Epithelial cell of alveolus of lung (primary cell): ENCODE data around the gene RASL12. TPM values are rescaled to one million over a fixed set of nuclear protein-coding genes. Genes with fewer than 3 reads are reported as not detected.

Experiments used
- total RNA-seq: library from RNA; depleted of rRNA; stranded (reverse); fragments of >200 nt; gene quantifications from 2 replicates; pipeline ENCODE4 v1.2.1, GENCODE V29; 2015

RASL12 gene
- total RNA-seq: 39.0 and 131 TPM in 2 replicates

GRCh38 chr15:65067645-65068402 lies at the start of gene RASL12:
TSS of gene RASL12 (minus strand) at chr15:65067991. CDS start at chr15:65067835, 156 bp downstream.

GRCh38 chr15:65115086-65115485 lies 47.3 kb upstream of the RASL12 start, which contains the start of gene UBAP1L:
TSS of gene UBAP1L (minus strand) at chr15:65115200. CDS start at chr15:65106215, 8,985 bp downstream.

GRCh38 chr15:65076486-65077290 lies 8.9 kb upstream of the RASL12 start, which contains the start of gene KBTBD13:
TSS of gene KBTBD13 (plus strand) at chr15:65076746. CDS start at chr15:65076816, 70 bp downstream.

GRCh38 chr15:65044724-65045481 lies 22.9 kb downstream of the RASL12 start, which contains the start of gene SLC51B:
TSS of gene SLC51B (plus strand) at chr15:65045387. CDS start at chr15:65050005, 4,618 bp downstream.

GRCh38 chr15:65028921-65029735 lies 38.7 kb downstream of the RASL12 start, which contains the start of gene MTFMT:
TSS of gene MTFMT (minus strand) at chr15:65029639. CDS start at chr15:65029613, 26 bp downstream.

Other genes with a start within 250 kb of the RASL12 start
- 4.5 and 6.2 TPM in 2 replicates for gene PIF1, start 242.3 kb downstream of the RASL12 start, total RNA-seq
- gene PLEKHO2, start 226.1 kb downstream of the RASL12 start, total RNA-seq: 14.1 and 26.0 TPM in 2 replicates
- 1.3 and 8.7 TPM in 2 replicates for gene ANKDD1A, start 156.1 kb downstream of the RASL12 start, total RNA-seq
- gene SPG21, start 78.1 kb downstream of the RASL12 start, total RNA-seq: 74.2 and 78.2 TPM in 2 replicates
- 27.8 and 38.9 TPM in 2 replicates for gene MTFMT, start 38.4 kb downstream of the RASL12 start, total RNA-seq
- gene SLC51B, start 22.6 kb downstream of the RASL12 start, total RNA-seq: 0.65 and 8.3 TPM in 2 replicates
- 0.13 TPM in 1 of 2 replicates, not detected in the other for gene KBTBD13, start 8.8 kb upstream of the RASL12 start, total RNA-seq
- gene UBAP1L, start 47.2 kb upstream of the RASL12 start, total RNA-seq: 0.26 and 2.5 TPM in 2 replicates
- gene PDCD7, start 65.8 kb upstream of the RASL12 start, total RNA-seq: 27.1 and 27.9 TPM in 2 replicates
- 18.5 and 49.7 TPM in 2 replicates for gene CLPX, start 117.4 kb upstream of the RASL12 start, total RNA-seq
- under 0.01 and 0.08 TPM in 2 replicates for gene CILP, start 143.5 kb upstream of the RASL12 start, total RNA-seq
- 4.4 and 8.5 TPM in 2 replicates for gene PARP16, start 218.9 kb upstream of the RASL12 start, total RNA-seq
- gene RNU5A-1, start 228.1 kb upstream of the RASL12 start, total RNA-seq: not detected in 2 replicates
- gene RNU5B-1, start 236.7 kb upstream of the RASL12 start, total RNA-seq: not detected in 2 replicates